Esophagus (tissue), 2 donors: ENCODE data around the gene RPS17. TPM values are rescaled to one million over a fixed set of nuclear protein-coding genes. Genes with fewer than 3 reads are reported as not detected.
"Not testable (repeated sequence)": the region's sequence is repeated elsewhere in the genome, so short reads cannot be mapped to it uniquely, and the experiment has no call there.

Experiments
- H3K27ac ChIP-seq, 2 donors: one replicate each; pipeline ENCODE4 v1.5.1; 2013; ENCODE audit warnings: low read depth in 2 of 2, mild to moderate bottlenecking in 2 of 2, inconsistent platforms in 1 of 2, low read length in 1 of 2, moderate library complexity in 1 of 2
- H3K27me3 ChIP-seq, 2 donors: one replicate each; pipeline ENCODE4 v1.6.1; 2013; ENCODE audit warnings: low read length in 2 of 2, control low read depth in 1 of 2, mild to moderate bottlenecking in 1 of 2; ENCODE audit not compliant: insufficient read depth in 2 of 2, control insufficient read depth in 1 of 2
- H3K36me3 ChIP-seq, 2 donors: one replicate each; pipeline ENCODE4 v1.6.1; 2013; ENCODE audit warnings: low read length in 1 of 2; ENCODE audit not compliant: control insufficient read depth in 2 of 2, insufficient read depth in 2 of 2
- H3K4me1 ChIP-seq, 2 donors: one replicate each; pipeline ENCODE4 v1.6.1; 2013; ENCODE audit warnings: low read length in 1 of 2; ENCODE audit not compliant: control insufficient read depth in 2 of 2, insufficient read depth in 2 of 2
- H3K4me3 ChIP-seq, 2 donors: one replicate each; pipeline ENCODE4 v1.5.1; 2013; ENCODE audit warnings: low read length in 2 of 2, mild to moderate bottlenecking in 2 of 2, low read depth in 1 of 2, moderate library complexity in 1 of 2
- H3K9me3 ChIP-seq, 2 donors: one replicate each; pipeline ENCODE4 v1.6.1; 2013; ENCODE audit warnings: mild to moderate bottlenecking in 2 of 2, low read depth in 1 of 2, low read length in 1 of 2, moderate library complexity in 1 of 2; ENCODE audit not compliant: control insufficient read depth in 2 of 2, insufficient read depth in 1 of 2
- WGBS, 2 donors: extraction: QIAGEN DNeasy Blood & Tissue Kit; methylation state at CpG; one replicate each; pipeline ENCODE4 v1.1.7; 2013; 5-methylcytosine and 5-hydroxymethylcytosine counted together
- polyA plus RNA-seq, 2 donors: library from polyadenylated mRNA; stranded (reverse); fragments of 200-250 nt; gene quantifications; one replicate each; pipeline ENCODE4 v1.2.3, GENCODE V29; 2013
- donor health status: healthy with polysubstance abuse.
- donor health status: Bipolar disorder and iron deficiency.

Gene RPS17
- polyA plus RNA-seq, 2 donors, result 2,885 to 4,224 TPM

DNA sequence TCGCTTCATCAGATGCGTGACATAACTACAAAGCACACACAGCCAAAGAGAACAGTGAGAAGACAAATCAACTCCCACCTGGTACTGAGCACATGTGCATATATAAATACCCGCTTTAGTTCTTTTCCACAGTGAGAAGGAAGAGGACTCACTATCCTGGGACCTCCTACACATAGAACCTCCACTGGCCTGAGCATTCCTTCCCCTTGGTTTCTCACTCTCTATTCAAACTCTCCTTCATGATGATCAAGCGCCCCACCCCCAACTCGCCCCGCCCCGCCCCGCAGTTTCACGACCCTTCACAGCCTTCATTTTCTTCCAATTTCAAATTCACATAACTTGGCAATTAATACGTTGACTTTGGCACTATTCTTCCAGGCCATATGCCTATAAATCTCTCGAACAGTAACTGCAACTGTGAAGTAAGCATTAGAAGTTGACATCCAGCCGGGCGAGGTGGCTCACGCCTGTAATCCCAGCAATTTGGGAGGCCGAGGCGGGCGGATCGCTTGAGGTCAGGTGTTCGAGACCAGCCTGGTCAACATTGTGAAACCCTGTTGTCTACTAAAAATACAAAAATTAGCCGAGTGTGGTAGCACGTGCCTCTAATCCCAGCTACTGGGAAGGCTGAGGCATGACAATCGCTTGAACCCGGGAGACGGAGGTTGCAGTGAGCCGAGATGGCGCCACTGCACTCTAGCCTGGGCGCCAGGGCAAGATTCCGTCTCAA, 1.1 kb downstream of the RPS17 start:
- peak overlapping the region; percentile 93 to 95 for H3K4me3 ChIP-seq
- H3K9me3 ChIP-seq, result no peaks in the 10 kb centered on the region
- H3K27me3 ChIP-seq, result no peaks in the 10 kb centered on the region
- WGBS, 2 donors, result 10 to 15% methylated on average over 28 of the region's 28 CpGs
- H3K36me3 ChIP-seq, result peaks cover 20 to 21% of the 10 kb centered on the region in 2 donors
- H3K4me1 ChIP-seq, result peaks cover 0 to 6% of the 10 kb centered on the region in 2 donors
- peak overlapping the region; percentile 34 to 88 for H3K27ac ChIP-seq

DNA sequence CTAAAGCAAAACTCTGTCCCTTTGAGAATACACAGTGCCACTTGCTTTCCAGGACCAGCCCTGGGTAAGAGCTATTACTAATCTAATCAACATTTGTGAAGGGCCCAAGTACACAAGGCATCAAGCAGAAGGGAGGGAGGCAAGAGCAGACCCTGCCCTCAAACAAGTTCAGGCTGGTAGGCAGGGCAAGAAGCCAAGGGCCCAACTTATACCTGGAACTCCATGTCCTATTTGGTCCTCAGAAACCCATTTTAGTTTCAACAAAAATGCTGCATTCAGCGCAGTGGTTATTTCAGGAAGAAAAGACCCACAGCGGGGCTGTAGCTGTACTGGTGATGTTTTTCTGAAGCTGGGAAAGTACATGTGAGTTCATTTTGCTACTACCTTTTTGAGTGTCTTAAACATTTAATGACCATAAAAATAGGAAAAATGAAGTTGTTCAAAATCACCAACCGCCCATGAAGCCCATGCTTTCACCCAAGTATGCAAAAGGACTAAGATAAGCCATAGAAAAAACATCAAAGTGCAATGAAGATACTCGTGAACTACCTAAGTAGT, 2.8 kb downstream of the RPS17 start:
- Histone ChIP-seq H3K27ac (no peak overlapping the region), H3K36me3 (peaks cover 21 to 23% of the 10 kb centered on the region in 2 donors), H3K27me3 (no peaks in the 10 kb centered on the region), H3K4me3 (no peak overlapping the region), H3K9me3 (no peaks in the 10 kb centered on the region), H3K4me1 (peaks cover 0 to 6% of the 10 kb centered on the region in 2 donors)
- WGBS, 2 donors, result 60 to 66% methylated on average over 4 of the region's 4 CpGs

DNA sequence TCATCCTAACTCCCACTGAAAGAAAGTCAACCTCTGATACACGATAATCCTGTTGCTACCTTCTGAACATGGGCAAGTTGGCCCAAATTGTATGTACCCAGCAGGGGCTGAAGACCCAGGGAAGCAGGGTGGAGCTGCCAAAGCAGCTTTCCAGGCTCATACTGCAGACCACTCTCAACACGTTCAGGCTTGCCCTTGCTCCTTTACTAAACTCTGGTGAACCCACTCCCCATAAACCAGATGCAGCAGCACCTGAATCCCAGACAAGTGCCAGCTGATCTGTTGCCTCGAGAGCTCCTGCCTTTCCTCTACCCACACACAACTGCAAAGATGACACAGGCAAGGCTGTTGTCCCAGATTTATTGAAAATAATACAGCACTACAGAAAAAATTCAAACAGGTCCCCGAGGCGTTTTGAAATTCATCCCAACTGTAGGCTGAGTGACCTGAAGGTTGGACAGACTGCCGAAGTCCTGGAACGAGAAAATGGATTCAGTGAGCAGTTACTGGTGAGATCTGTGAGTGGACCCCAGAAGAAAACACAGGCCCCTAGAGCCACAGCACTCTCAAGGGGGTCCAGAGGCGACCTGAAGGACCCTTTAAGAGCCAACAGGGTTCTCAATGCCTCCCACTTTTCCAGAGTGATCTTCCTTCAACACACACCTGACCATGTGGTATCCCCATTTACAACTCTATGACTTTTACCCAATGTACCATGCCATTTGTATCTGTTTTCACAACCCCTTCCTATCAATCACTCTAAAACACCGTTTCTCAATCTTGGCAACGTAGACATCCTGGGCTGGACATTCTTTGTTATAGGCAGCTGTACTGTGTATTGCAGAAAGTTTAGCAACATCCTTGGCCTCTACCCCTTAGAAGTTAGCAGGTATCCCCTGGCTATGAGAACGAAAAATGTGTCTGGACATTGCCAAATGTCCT, 3.6 kb downstream of the RPS17 start:
- no peak overlapping the region for H3K4me3 ChIP-seq
- no peak overlapping the region for H3K27ac ChIP-seq
- H3K27me3 ChIP-seq, result no peaks in the 10 kb centered on the region
- peaks cover 21 to 23% of the 10 kb centered on the region in 2 donors for H3K36me3 ChIP-seq
- 55% methylated on average over 11 of the region's 11 CpGs for WGBS, 2 donors
- H3K9me3 ChIP-seq, result no peaks in the 10 kb centered on the region
- H3K4me1 ChIP-seq, result peaks cover 0 to 6% of the 10 kb centered on the region in 2 donors

DNA sequence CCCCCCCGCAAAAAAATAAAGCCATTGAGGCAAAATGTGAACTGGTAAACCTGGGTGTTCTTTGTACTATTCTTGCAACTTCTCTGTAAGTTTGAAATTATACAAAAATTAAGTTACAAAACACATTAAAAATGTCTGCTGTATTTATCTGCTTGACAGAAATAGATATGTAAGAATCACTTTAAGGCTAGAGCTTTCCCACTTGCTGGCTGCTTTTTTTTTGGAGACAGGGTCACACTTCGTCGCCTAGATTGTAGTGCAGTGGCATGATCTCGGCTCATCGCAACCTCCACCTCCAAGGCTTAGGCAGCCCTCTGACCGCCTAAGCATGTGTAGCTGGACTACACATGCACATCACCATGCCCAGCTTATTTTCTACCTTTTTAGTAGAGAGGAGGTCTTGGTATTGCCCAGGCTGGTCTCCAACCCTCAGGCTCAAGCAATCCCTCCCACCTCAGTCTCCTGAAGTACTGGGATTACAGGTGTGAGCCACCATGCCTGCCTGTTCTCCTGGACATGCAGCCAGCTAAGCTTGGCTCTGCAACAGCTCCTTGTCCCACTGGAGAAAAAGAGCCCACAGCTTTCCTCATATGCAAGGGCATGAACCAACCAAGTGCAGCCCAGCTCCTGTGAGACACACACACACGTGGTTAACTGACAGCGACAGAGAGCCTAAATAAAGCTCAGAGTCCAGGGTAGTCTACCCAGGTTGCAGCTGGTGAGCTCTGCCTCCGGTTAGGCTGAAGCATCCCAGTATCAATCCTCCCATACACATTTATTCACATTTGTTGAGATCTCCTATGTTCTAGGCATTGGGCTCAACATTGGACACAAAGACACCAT, 4.5 kb downstream of the RPS17 start:
- Histone ChIP-seq H3K4me1 (peaks cover 0 to 6% of the 10 kb centered on the region in 2 donors), H3K4me3 (no peak overlapping the region), H3K9me3 (no peaks in the 10 kb centered on the region), H3K36me3 (peaks cover 21 to 23% of the 10 kb centered on the region in 2 donors), H3K27ac (no peak overlapping the region), H3K27me3 (no peaks in the 10 kb centered on the region)
- WGBS, 2 donors, result 76 to 83% methylated on average over 9 of the region's 9 CpGs

DNA sequence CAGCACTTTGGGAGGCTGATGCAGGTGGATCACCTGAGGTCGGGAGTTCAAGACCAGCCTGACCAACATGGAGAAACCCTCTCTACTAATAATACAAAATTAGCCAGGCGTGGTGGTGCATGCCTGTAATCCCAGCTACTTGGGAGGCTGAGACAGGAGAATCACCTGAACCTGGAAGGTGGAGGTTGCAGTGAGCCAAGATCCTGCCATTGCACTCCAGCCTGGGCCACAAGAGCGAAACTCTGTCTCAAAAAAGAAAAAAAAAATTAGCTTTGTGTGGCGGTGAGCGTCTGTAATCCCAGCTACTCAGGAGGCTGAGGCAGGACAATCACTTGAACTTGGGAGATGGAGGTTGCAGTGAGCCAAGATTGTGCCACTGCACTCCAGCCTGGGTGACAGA, 5.1 kb downstream of the RPS17 start:
- H3K9me3 ChIP-seq, H3K27ac ChIP-seq, H3K4me1 ChIP-seq, H3K27me3 ChIP-seq, H3K4me3 ChIP-seq: not testable (repeated sequence)
- WGBS, 2 donors, result 93 to 96% methylated on average over 5 of the region's 5 CpGs
- H3K36me3 ChIP-seq, result peaks cover 21 to 23% of the 10 kb centered on the region in 2 donors

GRCh38 chr15:82534457-82534861, 5.8 kb downstream of the RPS17 start:
- H3K27me3 ChIP-seq, H3K4me1 ChIP-seq, H3K27ac ChIP-seq, H3K4me3 ChIP-seq, H3K9me3 ChIP-seq: not testable (repeated sequence)
- 97 to 100% methylated on average over 3 of the region's 3 CpGs for WGBS, 2 donors
- H3K36me3 ChIP-seq, result peaks cover 21 to 23% of the 10 kb centered on the region in 2 donors

DNA sequence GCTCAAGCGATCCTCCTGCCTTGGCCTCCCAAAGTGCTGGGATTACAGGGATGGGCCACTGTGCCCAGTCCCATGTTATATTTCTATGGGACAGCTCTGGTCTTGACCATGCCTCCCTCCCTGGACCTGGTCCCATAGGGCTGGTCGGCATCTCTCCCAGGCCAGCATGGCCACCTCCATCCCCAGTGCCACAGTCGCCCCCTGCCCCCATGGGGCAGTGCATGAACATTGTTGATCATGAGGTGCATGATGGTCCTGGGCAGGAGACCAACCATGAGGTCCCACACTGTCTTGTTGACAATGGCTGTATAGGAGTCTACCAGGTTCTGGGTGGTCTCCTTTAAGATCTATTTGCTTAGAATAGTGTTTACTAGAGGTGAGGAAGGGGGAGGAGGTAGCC, 6.5 kb downstream of the RPS17 start:
- WGBS, 2 donors, result 95 to 96% methylated on average over 3 of the region's 3 CpGs

DNA sequence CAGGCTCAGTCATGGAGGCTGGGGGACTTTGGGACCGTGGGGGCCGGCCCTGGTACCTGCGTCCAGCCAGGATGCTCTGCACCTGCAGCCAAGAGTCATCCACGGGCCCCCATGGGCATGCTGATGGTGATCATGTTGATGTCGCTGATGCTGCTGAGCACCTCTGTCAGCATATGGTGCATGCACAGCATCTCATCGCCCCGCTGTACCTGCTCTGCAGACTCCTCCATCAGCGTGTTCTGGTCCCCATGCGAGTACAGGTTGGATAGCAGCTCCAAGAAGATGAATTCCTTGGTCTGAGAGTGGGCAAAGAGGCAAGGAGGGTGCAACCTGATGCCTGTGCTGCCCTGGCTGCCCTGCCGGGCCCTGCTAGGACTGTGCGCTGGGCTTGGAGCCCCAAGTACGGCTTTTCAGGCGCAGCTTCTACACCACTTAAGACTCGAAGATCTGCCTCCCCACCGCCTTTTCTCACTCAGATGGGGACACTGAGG, 7.2 kb downstream of the RPS17 start:
- H3K4me3 ChIP-seq, result no peak overlapping the region
- H3K4me1 ChIP-seq, result peaks cover 0 to 7% of the 10 kb centered on the region in 2 donors
- H3K36me3 ChIP-seq, result peaks cover 19 to 20% of the 10 kb centered on the region in 2 donors
- H3K27me3 ChIP-seq, result no peaks in the 10 kb centered on the region
- no peaks in the 10 kb centered on the region for H3K9me3 ChIP-seq
- no peak overlapping the region for H3K27ac ChIP-seq
- 88 to 91% methylated on average over 15 of the region's 15 CpGs for WGBS, 2 donors

More for the DNA sequence above, 6.5 kb downstream of the RPS17 start:
- H3K27me3 ChIP-seq, result no peaks in the 10 kb centered on the region
- peaks cover 21 to 23% of the 10 kb centered on the region in 2 donors for H3K36me3 ChIP-seq
- no peak overlapping the region for H3K4me3 ChIP-seq
- H3K27ac ChIP-seq, result no peak overlapping the region
- H3K4me1 ChIP-seq, result peaks cover 0 to 7% of the 10 kb centered on the region in 2 donors
- H3K9me3 ChIP-seq, result no peaks in the 10 kb centered on the region
